GM13976 (cell line): ENCODE results near the gene CCP110.

ENCODE experiments used
- DNase-seq: peaks from one replicate; pipeline ENCODE4 v3.0.0; 2012; ENCODE audit warnings: low spot score
- in situ Hi-C: fragments of 300-500 bp; cut with MboI; formaldehyde crosslinking; loops from one replicate; pipeline ENCODE4 v1.12.0; 2022; ENCODE audit warnings: low sequenced_read_pairs, mixed read lengths, inconsistent platforms; ENCODE audit not compliant: unreplicated experiment
- TF ChIP-seq, protein P1 (sequence below): IDR thresholded peaks from 2 replicates; pipeline ENCODE4 v1.5.1; 2012; ENCODE audit warnings: borderline replicate concordance, mild to moderate bottlenecking; ENCODE audit not compliant: insufficient read depth; ENCODE audit errors: extremely low read depth, missing control alignments, control extremely low read depth

The CCP110 gene

DNA sequence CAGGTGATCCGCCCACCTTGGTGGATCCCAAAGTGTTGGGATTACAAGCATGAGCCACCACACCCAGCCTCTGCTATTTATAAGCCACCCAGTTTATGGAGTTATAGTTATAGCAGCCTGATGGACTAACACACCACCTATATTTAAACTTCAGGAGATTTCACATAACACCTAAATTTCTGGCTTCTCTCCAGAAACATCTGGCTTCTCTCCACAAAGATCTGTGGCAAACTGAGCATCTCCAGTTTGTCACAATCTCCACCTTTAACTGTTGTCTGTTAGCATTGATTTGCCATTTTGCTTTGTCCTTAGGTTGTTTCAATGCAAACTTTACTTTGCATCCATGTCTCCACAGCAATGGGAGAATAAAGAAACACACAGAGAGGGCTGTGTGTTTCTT lies 41.5 kb upstream of the CCP110 start:
- TF ChIP-seq, protein P1, sequence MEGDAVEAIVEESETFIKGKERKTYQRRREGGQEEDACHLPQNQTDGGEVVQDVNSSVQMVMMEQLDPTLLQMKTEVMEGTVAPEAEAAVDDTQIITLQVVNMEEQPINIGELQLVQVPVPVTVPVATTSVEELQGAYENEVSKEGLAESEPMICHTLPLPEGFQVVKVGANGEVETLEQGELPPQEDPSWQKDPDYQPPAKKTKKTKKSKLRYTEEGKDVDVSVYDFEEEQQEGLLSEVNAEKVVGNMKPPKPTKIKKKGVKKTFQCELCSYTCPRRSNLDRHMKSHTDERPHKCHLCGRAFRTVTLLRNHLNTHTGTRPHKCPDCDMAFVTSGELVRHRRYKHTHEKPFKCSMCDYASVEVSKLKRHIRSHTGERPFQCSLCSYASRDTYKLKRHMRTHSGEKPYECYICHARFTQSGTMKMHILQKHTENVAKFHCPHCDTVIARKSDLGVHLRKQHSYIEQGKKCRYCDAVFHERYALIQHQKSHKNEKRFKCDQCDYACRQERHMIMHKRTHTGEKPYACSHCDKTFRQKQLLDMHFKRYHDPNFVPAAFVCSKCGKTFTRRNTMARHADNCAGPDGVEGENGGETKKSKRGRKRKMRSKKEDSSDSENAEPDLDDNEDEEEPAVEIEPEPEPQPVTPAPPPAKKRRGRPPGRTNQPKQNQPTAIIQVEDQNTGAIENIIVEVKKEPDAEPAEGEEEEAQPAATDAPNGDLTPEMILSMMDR: no peak
- in situ Hi-C loops: no loop called here

DNA sequence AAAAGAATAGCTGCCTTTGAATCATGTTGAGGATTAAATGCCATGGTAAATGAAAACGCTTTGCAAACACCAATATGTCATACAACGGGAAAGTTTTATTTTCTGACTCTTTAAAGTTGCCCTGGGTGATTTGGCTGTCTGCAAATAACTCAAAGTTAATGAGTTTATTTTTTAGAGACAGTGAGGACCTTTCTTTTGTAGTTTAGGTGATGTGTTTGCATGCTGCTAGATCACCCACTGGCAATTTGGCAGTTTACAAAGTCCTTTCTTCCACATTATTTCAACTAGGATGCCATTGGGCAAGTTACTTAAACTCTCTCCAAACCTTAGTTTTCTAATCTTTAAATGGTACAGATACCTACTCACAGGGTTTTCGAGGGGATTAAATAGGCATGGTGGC lies 39.6 kb upstream of the CCP110 start:
- DNase-seq: no peak
- TF ChIP-seq, protein P1: no peak
- in situ Hi-C loops: no loop called here

More for the DNA sequence above, 41.5 kb upstream of the CCP110 start:
- DNase-seq: no peak

GRCh38 chr16:19485611-19486010 lies 38.1 kb upstream of the CCP110 start:
- in situ Hi-C loops: no loop called here
- TF ChIP-seq, protein P1: no peak

GRCh38 chr16:19486051-19486450 lies 37.7 kb upstream of the CCP110 start:
- TF ChIP-seq, protein P1: no peak

More at GRCh38 chr16:19485611-19486010, 38.1 kb upstream of the CCP110 start:
- no peak for DNase-seq

GRCh38 chr16:19486750-19487325 lies 36.9 kb upstream of the CCP110 start:
- in situ Hi-C loops: no loop called here
- TF ChIP-seq, protein P1: no peak
- no peak for DNase-seq

More at GRCh38 chr16:19486051-19486450, 37.7 kb upstream of the CCP110 start:
- DNase-seq: no peak
- in situ Hi-C loops: no loop called here

DNA sequence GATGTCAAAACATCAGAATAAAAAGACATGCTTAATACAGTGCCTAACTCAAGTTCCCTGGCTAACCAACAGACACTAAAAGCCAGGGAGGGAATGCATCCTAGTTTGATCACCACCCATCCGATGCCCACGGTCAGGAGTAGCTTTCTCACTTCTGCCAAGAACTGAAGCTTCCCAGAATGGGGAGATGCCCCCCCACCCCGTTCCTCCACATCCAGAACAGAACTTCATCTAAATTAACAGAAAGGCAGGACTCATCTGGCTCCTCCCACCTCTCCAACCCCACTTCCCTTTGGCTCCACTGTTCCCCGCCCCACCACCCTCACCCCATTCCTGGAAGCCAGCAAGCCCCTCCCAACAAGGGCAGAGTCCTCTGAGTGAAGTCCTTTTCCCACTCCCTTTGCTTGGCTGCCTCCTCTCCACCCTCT lies 35.5 kb upstream of the CCP110 start:
- DNase-seq: no peak
- TF ChIP-seq, protein P1: no peak
- in situ Hi-C loops: no loop called here
